Left kidney (tissue), 2 donors: ENCODE results near the gene CYB5R3. TPM values are rescaled to one million over a fixed set of nuclear protein-coding genes. Genes with fewer than 3 reads are reported as not detected.
"Not testable (repeated sequence)": the region's sequence is repeated elsewhere in the genome, so short reads cannot be mapped to it uniquely, and the experiment has no call there.

ENCODE experiments used
- DNase-seq: peaks from one replicate; pipeline ENCODE4 v3.0.0-alpha.2; 2013
- polyA plus RNA-seq: library from polyadenylated mRNA; unstranded; fragments of 120-200 nt; gene quantifications from one replicate; pipeline ENCODE4 v1.2.1, GENCODE V29; 2013; ENCODE audit not compliant: insufficient read length

CYB5R3 gene
- polyA plus RNA-seq, 1 donor = 126 TPM

- no peak for DNase-seq
Observed at GRCh38 chr22:42604403-42604802, 44.8 kb downstream of the CYB5R3 start.

GRCh38 chr22:42603427-42603826 is 45.8 kb downstream of the CYB5R3 start:
- no peak for DNase-seq

GRCh38 chr22:42602470-42602869 is 46.7 kb downstream of the CYB5R3 start:
- no peak for DNase-seq

- no peak for DNase-seq
Observed at GRCh38 chr22:42601879-42602465, 47.2 kb downstream of the CYB5R3 start.

GRCh38 chr22:42596863-42597530 is 52.2 kb downstream of the CYB5R3 start:
- DNase-seq = no peak

- no peak for DNase-seq
Observed at GRCh38 chr22:42596336-42596735, 52.9 kb downstream of the CYB5R3 start.

- no peak for DNase-seq
Observed at GRCh38 chr22:42595434-42595833, 53.8 kb downstream of the CYB5R3 start.

GRCh38 chr22:42591987-42592386 is 57.2 kb downstream of the CYB5R3 start:
- DNase-seq = no peak

GRCh38 chr22:42587588-42588175 is 61.5 kb downstream of the CYB5R3 start:
- DNase-seq = no peak

GRCh38 chr22:42586381-42586780 is 62.8 kb downstream of the CYB5R3 start:
- no peak for DNase-seq

GRCh38 chr22:42585096-42585495 is 64.1 kb downstream of the CYB5R3 start:
- no peak for DNase-seq

GRCh38 chr22:42584364-42584940 is 64.7 kb downstream of the CYB5R3 start:
- DNase-seq = no peak

GRCh38 chr22:42582987-42583386 is 66.2 kb downstream of the CYB5R3 start:
- DNase-seq = no peak

GRCh38 chr22:42581762-42582716 is 67.2 kb downstream of the CYB5R3 start:
- DNase-seq = peak; percentile 77

GRCh38 chr22:42581194-42581761 is 67.9 kb downstream of the CYB5R3 start:
- not testable (repeated sequence) for DNase-seq

GRCh38 chr22:42580040-42580439 is 69.2 kb downstream of the CYB5R3 start:
- DNase-seq = not testable (repeated sequence)

- no peak for DNase-seq
Observed at GRCh38 chr22:42577623-42578240, 71.5 kb downstream of the CYB5R3 start.

GRCh38 chr22:42577141-42577540 is 72.1 kb downstream of the CYB5R3 start:
- DNase-seq = not testable (repeated sequence)

GRCh38 chr22:42575996-42576574 is 73.1 kb downstream of the CYB5R3 start:
- DNase-seq = not testable (repeated sequence)

GRCh38 chr22:42574468-42574867 is 74.7 kb downstream of the CYB5R3 start:
- DNase-seq = not testable (repeated sequence)

GRCh38 chr22:42574046-42574445 is 75.1 kb downstream of the CYB5R3 start:
- DNase-seq = not testable (repeated sequence)
